ENCODE data around the gene TRIO. TPM values are rescaled to one million over a fixed set of nuclear protein-coding genes. Genes with fewer than 3 reads are reported as not detected.

The TRIO gene
- total RNA-seq, 1 experiment from 2014 or later = 136 TPM

DNA sequence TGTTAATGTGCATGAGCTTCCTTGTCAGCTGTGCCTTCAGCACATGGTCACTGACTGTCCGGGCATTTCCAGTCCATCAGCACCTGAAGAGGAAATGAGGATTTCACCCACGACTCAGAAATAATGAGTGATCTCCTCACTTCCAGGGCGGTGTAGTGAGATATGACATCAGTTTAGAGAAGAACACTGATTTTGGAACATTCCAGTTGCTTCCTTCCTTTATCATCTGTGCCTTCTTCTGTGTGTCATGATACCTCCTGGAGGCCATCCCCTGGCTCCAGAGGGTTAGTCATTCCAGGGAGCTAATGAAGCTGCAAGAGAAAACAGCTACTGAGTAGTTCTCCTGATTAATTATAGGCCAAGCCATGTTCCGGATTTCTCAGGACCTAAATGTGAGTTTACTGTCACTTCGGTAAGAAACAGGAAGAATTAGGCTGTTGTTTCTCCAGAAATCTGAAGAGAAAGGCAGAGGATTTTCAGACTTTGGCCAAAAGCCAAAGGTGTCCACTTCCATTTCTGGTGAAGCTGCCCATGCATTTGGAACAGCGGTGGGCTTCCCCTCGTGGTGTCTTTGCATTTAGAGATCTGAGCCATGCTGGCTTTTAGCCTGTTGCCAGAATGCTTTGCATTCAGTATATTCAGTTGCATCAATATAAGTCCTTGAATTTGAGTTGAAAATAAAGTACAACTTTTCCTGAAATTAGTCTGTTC is 277.1 kb downstream of the TRIO start:
- BruUV-seq (replicated peaks) = no TSS peak
- Mint-ChIP-seq H3K27me3 (ENCODE audit: insufficient read depth, unreplicated experiment) (no peaks in the 10 kb centered on the region), H3K9me3 (ENCODE audit: unreplicated experiment) (no peaks in the 10 kb centered on the region), H3K27ac (ENCODE audit: low read depth, unreplicated experiment) (no peak overlapping the region), H3K4me1 (ENCODE audit: insufficient read depth, unreplicated experiment) (no peaks in the 10 kb centered on the region), H3K36me3 (ENCODE audit: insufficient read depth, unreplicated experiment) (peaks cover 80% of the 10 kb centered on the region), H3K4me3 (ENCODE audit: unreplicated experiment) (no peak overlapping the region)
- no peak for DNase-seq (ENCODE audit: unreplicated experiment)
- intact Hi-C loops (cut with micrococcal nuclease) = no loop called here
- TF ChIP-seq, protein P1, sequence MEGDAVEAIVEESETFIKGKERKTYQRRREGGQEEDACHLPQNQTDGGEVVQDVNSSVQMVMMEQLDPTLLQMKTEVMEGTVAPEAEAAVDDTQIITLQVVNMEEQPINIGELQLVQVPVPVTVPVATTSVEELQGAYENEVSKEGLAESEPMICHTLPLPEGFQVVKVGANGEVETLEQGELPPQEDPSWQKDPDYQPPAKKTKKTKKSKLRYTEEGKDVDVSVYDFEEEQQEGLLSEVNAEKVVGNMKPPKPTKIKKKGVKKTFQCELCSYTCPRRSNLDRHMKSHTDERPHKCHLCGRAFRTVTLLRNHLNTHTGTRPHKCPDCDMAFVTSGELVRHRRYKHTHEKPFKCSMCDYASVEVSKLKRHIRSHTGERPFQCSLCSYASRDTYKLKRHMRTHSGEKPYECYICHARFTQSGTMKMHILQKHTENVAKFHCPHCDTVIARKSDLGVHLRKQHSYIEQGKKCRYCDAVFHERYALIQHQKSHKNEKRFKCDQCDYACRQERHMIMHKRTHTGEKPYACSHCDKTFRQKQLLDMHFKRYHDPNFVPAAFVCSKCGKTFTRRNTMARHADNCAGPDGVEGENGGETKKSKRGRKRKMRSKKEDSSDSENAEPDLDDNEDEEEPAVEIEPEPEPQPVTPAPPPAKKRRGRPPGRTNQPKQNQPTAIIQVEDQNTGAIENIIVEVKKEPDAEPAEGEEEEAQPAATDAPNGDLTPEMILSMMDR (IDR thresholded peaks at IDR 0.05; ENCODE audit: unreplicated experiment) = no peak
- ChIA-PET POLR2A (no interaction called here), CTCF (interaction anchor here (1.2 to 1.3 kb wide), 2 partner anchors 20 to 23 kb away, joined by 4 read pairs; no protein-coding TSS in a partner anchor)

DNA sequence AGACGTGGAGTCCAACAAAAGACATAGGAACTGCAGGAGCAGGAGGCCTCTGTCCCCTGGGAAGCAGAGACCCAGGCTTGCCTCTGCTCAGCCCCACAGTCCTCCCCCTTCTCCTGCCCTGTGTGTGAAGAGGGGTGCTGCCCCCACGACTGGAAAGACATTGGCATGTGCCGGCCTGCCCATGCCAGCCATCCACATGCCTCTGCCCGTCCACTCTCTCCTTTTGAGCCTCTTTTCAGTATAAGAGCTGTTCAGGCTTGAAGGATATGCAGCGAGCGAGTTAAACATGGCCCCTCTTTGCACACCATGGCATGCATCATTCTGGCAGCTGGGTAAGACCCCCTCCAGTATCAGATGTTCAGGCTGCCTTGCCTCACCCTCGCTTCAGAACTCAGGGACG is 278.7 kb downstream of the TRIO start:
- no TSS peak for BruUV-seq (replicated peaks)
- intact Hi-C loops (cut with micrococcal nuclease) = no loop called here
- CTCF ChIA-PET = interaction anchor here (0.6 to 2.5 kb wide), 3 partner anchors 22 to 227 kb away, joined by 4 to 8 read pairs (median 6); no protein-coding TSS in a partner anchor
- TF ChIP-seq, protein P1 (IDR thresholded peaks at IDR 0.05; ENCODE audit: unreplicated experiment) = no peak
- POLR2A ChIA-PET = no interaction called here
- Mint-ChIP-seq H3K4me3 (ENCODE audit: unreplicated experiment) (no peak overlapping the region), H3K9me3 (ENCODE audit: unreplicated experiment) (no peaks in the 10 kb centered on the region), H3K4me1 (ENCODE audit: insufficient read depth, unreplicated experiment) (no peaks in the 10 kb centered on the region), H3K27ac (ENCODE audit: low read depth, unreplicated experiment) (no peak overlapping the region), H3K36me3 (ENCODE audit: insufficient read depth, unreplicated experiment) (peaks cover 78% of the 10 kb centered on the region), H3K27me3 (ENCODE audit: insufficient read depth, unreplicated experiment) (no peaks in the 10 kb centered on the region)
- DNase-seq (ENCODE audit: unreplicated experiment) = no peak

DNA sequence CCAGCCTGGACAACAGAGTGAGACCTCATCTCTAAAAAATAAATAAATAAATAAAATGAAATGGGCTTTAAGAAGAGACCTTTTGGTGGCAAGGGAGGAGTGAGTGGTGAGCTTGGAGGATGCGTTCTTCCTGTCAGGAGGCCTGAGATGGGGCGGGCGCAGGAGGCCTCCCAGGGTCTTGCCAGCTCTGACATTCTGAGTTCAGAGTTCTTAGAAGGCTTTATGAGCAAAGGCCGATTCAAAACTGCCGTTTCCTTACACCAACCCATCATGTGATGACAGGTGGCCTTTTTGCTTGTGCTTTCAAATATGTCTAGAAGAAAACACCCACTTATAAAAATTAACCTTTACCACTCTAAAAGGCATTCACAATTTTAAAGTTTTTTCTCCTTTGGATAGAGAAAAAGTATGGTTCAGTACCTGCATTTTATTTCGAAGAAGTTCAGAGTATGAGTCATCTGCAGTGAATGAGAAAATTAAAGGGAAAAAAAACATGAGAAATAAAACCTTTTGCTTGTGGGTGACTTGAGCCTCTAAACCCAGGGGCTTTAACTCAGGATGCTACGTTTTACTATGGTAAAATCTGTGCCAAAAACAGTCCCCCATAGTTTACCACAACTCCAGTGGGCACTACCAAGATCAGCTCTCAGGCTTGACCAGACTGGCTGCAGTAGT is 281.0 kb downstream of the TRIO start:
- peaks cover 67% of the 10 kb centered on the region for H3K36me3 Mint-ChIP-seq (ENCODE audit: insufficient read depth, unreplicated experiment)
- TF ChIP-seq, protein P1 (IDR thresholded peaks at IDR 0.05; ENCODE audit: unreplicated experiment) = no peak
- DNase-seq (ENCODE audit: unreplicated experiment) = no peak
- no peak overlapping the region for H3K4me3 Mint-ChIP-seq (ENCODE audit: unreplicated experiment)
- no TSS peak for BruUV-seq (replicated peaks)
- no peaks in the 10 kb centered on the region for H3K4me1 Mint-ChIP-seq (ENCODE audit: insufficient read depth, unreplicated experiment)
- H3K27ac Mint-ChIP-seq (ENCODE audit: low read depth, unreplicated experiment) = no peak overlapping the region
- no peaks in the 10 kb centered on the region for H3K27me3 Mint-ChIP-seq (ENCODE audit: insufficient read depth, unreplicated experiment)
- intact Hi-C loops (cut with micrococcal nuclease) = no loop called here
- ChIA-PET POLR2A (no interaction called here), CTCF (interaction anchor here (0.9 to 2.5 kb wide), 2 partner anchors 46 to 224 kb away, joined by 4 to 8 read pairs; no protein-coding TSS in a partner anchor)
- no peaks in the 10 kb centered on the region for H3K9me3 Mint-ChIP-seq (ENCODE audit: unreplicated experiment)

DNA sequence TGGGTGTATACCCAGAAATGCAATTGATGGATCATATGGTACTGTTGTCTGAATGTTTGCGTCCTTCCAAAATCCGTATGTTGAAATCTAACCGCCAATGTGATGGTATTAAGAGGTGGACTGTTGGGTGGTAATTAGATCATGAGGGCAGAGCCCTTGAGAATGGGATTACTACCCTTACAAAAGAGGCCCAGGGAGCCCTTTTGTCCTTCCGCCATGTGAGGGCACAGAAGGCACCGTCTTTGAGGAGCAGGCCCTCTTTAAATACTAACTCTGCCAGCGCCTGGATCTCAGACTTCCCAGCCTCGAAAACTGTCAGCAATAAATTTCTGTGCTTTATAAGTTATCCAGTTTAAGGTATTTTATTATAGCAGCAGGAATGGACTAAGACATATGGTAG is 282.4 kb downstream of the TRIO start:
- no peaks in the 10 kb centered on the region for H3K4me1 Mint-ChIP-seq (ENCODE audit: insufficient read depth, unreplicated experiment)
- DNase-seq (ENCODE audit: unreplicated experiment) = no peak
- no peaks in the 10 kb centered on the region for H3K9me3 Mint-ChIP-seq (ENCODE audit: unreplicated experiment)
- CTCF ChIA-PET = no interaction called here
- H3K4me3 Mint-ChIP-seq (ENCODE audit: unreplicated experiment) = no peak overlapping the region
- TF ChIP-seq, protein P1 (IDR thresholded peaks at IDR 0.05; ENCODE audit: unreplicated experiment) = no peak
- no peak overlapping the region for H3K27ac Mint-ChIP-seq (ENCODE audit: low read depth, unreplicated experiment)
- intact Hi-C loops (cut with micrococcal nuclease) = no loop called here
- no TSS peak for BruUV-seq (replicated peaks)
- POLR2A ChIA-PET = no interaction called here
- no peaks in the 10 kb centered on the region for H3K27me3 Mint-ChIP-seq (ENCODE audit: insufficient read depth, unreplicated experiment)
- H3K36me3 Mint-ChIP-seq (ENCODE audit: insufficient read depth, unreplicated experiment) = peaks cover 58% of the 10 kb centered on the region

Measured in MCF 10A (cell line).